ENCODE measurements around the gene TBP. TPM values are rescaled to one million over a fixed set of nuclear protein-coding genes. Genes with fewer than 3 reads are reported as not detected.
"Not testable (repeated sequence)": the region's sequence is repeated elsewhere in the genome, so short reads cannot be mapped to it uniquely, and the experiment has no call there.

TBP gene
- total RNA-seq: 10 to 100 TPM; 29.5 to 31.7 TPM

GRCh38 chr6:170554013-170554795 is at the start of gene TBP:
TSS of gene TBP (plus strand) at chr6:170554369. CDS start at chr6:170557030, 2,661 bp downstream.
- CTCF ChIA-PET: interaction anchor here (0.6 to 3.1 kb wide), 2 partner anchors 21 to 30 kb away, joined by 3 to 11 read pairs; partner anchors contain the start of gene PDCD2
- POLR2A ChIA-PET: interaction anchor here (1.3 to 1.7 kb wide), 2 partner anchors 30 to 803 kb away, joined by 5 to 11 read pairs; partner anchors contain the start of genes DYNLT2, ERMARD and PDCD2

- ChIA-PET CTCF (no interaction called here), POLR2A (no interaction called here)
Measured at GRCh38 chr6:170504479-170504878, 49.7 kb upstream of the TBP start.

- ChIA-PET POLR2A (no interaction called here), CTCF (no interaction called here)
Measured at GRCh38 chr6:170505306-170505705, 48.9 kb upstream of the TBP start.

- ChIA-PET POLR2A (no interaction called here), CTCF (no interaction called here)
Measured at GRCh38 chr6:170506446-170506845, 47.7 kb upstream of the TBP start.

- CTCF ChIA-PET: not testable (repeated sequence)
- POLR2A ChIA-PET: interaction anchor here (0.7 kb wide), 1 partner anchor 44 kb away, joined by 6 read pairs; no protein-coding TSS in a partner anchor
Measured at GRCh38 chr6:170507728-170508127, 46.4 kb upstream of the TBP start.

GRCh38 chr6:170508275-170508674 is 45.9 kb upstream of the TBP start:
- POLR2A ChIA-PET: not testable (repeated sequence)

GRCh38 chr6:170508892-170509722 is 45.1 kb upstream of the TBP start:
- POLR2A ChIA-PET, CTCF ChIA-PET: not testable (repeated sequence)

More at GRCh38 chr6:170508275-170508674, 45.9 kb upstream of the TBP start:
- CTCF ChIA-PET: not testable (repeated sequence)

- POLR2A ChIA-PET: no interaction called here
- CTCF ChIA-PET: no interaction called here
Measured at GRCh38 chr6:170509723-170510018, 44.5 kb upstream of the TBP start.

GRCh38 chr6:170510631-170511030 is 43.5 kb upstream of the TBP start:
- CTCF ChIA-PET: no interaction called here

GRCh38 chr6:170512249-170512648 is 41.9 kb upstream of the TBP start:
- CTCF ChIA-PET: no interaction called here

More at GRCh38 chr6:170510631-170511030, 43.5 kb upstream of the TBP start:
- POLR2A ChIA-PET: no interaction called here

GRCh38 chr6:170514908-170515307 is 39.3 kb upstream of the TBP start:
- ChIA-PET CTCF (no interaction called here), POLR2A (no interaction called here)

More at GRCh38 chr6:170512249-170512648, 41.9 kb upstream of the TBP start:
- POLR2A ChIA-PET: no interaction called here

- ChIA-PET CTCF (interaction anchor here (0.9 to 2.0 kb wide), 4 partner anchors 9 to 727 kb away, joined by 3 to 9 read pairs (median 6); no protein-coding TSS in a partner anchor), POLR2A (no interaction called here)
Measured at GRCh38 chr6:170516783-170517616, 37.2 kb upstream of the TBP start.

- CTCF ChIA-PET: interaction anchor here (1.1 kb wide), 1 partner anchor 691 kb away, joined by 3 read pairs; no protein-coding TSS in a partner anchor
- POLR2A ChIA-PET: no interaction called here
Measured at GRCh38 chr6:170522565-170523183, 31.5 kb upstream of the TBP start.

- CTCF ChIA-PET: interaction anchor here (1.4 kb wide), 1 partner anchor 734 kb away, joined by 3 read pairs; no protein-coding TSS in a partner anchor
Measured at GRCh38 chr6:170523256-170524171, 30.7 kb upstream of the TBP start.

GRCh38 chr6:170524172-170524502 is 30.0 kb upstream of the TBP start:
- ChIA-PET CTCF (interaction anchor here (1.4 kb wide), 1 partner anchor 734 kb away, joined by 3 read pairs; no protein-coding TSS in a partner anchor), POLR2A (no interaction called here)

More at GRCh38 chr6:170523256-170524171, 30.7 kb upstream of the TBP start:
- POLR2A ChIA-PET: no interaction called here

GRCh38 chr6:170525795-170526194 is 28.4 kb upstream of the TBP start:
- ChIA-PET CTCF (interaction anchor here (1.3 kb wide), 1 partner anchor 8 kb away, joined by 6 read pairs; no protein-coding TSS in a partner anchor), POLR2A (no interaction called here)

GRCh38 chr6:170527995-170528394 is 26.2 kb upstream of the TBP start:
- POLR2A ChIA-PET: not testable (repeated sequence)

GRCh38 chr6:170529839-170530469 is 24.2 kb upstream of the TBP start:
- ChIA-PET POLR2A (no interaction called here), CTCF (interaction anchor here (0.9 to 1.5 kb wide), 5 partner anchors 18 to 740 kb away, joined by 3 to 4 read pairs (median 4); no protein-coding TSS in a partner anchor)

More at GRCh38 chr6:170527995-170528394, 26.2 kb upstream of the TBP start:
- CTCF ChIA-PET: interaction anchor here (1.4 kb wide), 1 partner anchor 696 kb away, joined by 3 read pairs; no protein-coding TSS in a partner anchor
